ENCODE data around the gene KATNA1.

DNA sequence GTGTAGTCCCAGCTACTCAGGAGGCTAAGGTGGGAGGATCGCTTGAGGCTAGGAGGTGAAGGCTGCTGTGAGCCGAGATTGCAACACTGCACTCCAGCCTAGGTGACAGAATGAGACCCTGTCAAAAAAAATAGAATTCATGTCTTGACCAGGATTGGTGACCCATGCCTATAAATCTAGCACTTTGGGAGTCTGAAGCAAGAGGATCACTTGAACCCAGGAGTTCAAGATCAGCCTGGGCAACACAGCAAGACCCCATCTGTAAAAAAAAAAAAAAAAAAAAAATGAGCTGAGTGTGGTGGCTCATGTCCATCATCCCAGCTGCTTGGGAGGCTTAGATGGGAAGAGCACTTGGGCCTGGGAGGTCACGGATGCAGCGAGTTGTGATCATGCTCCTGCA is 48.0 kb downstream of the KATNA1 start:
- TF ChIP-seq, protein P1, sequence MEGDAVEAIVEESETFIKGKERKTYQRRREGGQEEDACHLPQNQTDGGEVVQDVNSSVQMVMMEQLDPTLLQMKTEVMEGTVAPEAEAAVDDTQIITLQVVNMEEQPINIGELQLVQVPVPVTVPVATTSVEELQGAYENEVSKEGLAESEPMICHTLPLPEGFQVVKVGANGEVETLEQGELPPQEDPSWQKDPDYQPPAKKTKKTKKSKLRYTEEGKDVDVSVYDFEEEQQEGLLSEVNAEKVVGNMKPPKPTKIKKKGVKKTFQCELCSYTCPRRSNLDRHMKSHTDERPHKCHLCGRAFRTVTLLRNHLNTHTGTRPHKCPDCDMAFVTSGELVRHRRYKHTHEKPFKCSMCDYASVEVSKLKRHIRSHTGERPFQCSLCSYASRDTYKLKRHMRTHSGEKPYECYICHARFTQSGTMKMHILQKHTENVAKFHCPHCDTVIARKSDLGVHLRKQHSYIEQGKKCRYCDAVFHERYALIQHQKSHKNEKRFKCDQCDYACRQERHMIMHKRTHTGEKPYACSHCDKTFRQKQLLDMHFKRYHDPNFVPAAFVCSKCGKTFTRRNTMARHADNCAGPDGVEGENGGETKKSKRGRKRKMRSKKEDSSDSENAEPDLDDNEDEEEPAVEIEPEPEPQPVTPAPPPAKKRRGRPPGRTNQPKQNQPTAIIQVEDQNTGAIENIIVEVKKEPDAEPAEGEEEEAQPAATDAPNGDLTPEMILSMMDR (conservative IDR thresholded peaks at IDR 0.05; ENCODE audit: low read depth, low read length), result no peak
- no peak for TF ChIP-seq EZH2 (IDR thresholded peaks at IDR 0.05; ENCODE audit: borderline replicate concordance, low read depth, low read length, poor library complexity, severe bottlenecking)
